Caco-2 (cell line): ENCODE data around the gene ADD2. TPM values are rescaled to one million over a fixed set of nuclear protein-coding genes. Genes with fewer than 3 reads are reported as not detected.

Source experiments
- BruUV-seq: library from RNA; stranded (reverse); fragments of 400-500 nt; replicated peaks from 2 replicates; lab custom pipeline; 2021; lab: Mats Ljungman, UMichigan
- CTCF ChIA-PET: fragments of 300-600 bp; sonication (Branson Sonifier 250); formaldehyde crosslinking; loops from one replicate; lab custom pipeline; 2022; ENCODE audit warnings: antibody characterized with exemption; lab: Charles Lee
- POLR2A ChIA-PET: fragments of 300-600 bp; sonication (Branson Sonifier 250); formaldehyde crosslinking; loops from one replicate; lab custom pipeline; 2022; ENCODE audit warnings: antibody characterized with exemption; lab: Charles Lee
- DNase-seq, 2 experiments: peaks; one replicate each; pipeline versions ENCODE4 v3.0.0 to v3.0.0-alpha.2; 2020 to 2022
- H3K27me3 ChIP-seq: replicated peaks from 2 replicates; pipeline ENCODE4 v1.6.0; 2011; ENCODE audit warnings: low read length; ENCODE audit not compliant: control insufficient read depth, insufficient read depth
- H3K36me3 ChIP-seq: 2 replicates; pipeline ENCODE4 v1.5.1; 2011; ENCODE audit warnings: low read length; ENCODE audit not compliant: control insufficient read depth, insufficient read depth
- H3K4me1 ChIP-seq: fragments of 250-450 bp; sonication (Bioruptor Pico); 2 replicates; pipeline ENCODE4 v1.5.1; 2020; ENCODE audit warnings: mild to moderate bottlenecking
- H3K4me3 ChIP-seq: 2 replicates; pipeline ENCODE4 v1.5.1; 2011; ENCODE audit warnings: low read depth, mild to moderate bottlenecking, control low read depth, low read length
- H3K9me3 ChIP-seq: fragments of 250-450 bp; sonication (Bioruptor Pico); 2 replicates; pipeline ENCODE4 v1.5.1; 2020; ENCODE audit warnings: mild to moderate bottlenecking, moderate library complexity
- H3K27ac Mint-ChIP-seq: one replicate; pipeline ENCODE4 v1.8.0; 2022; ENCODE audit warnings: mixed read lengths; ENCODE audit not compliant: unreplicated experiment
- H3K27me3 Mint-ChIP-seq: one replicate; pipeline ENCODE4 v1.8.0; 2022; ENCODE audit warnings: mixed read lengths; ENCODE audit not compliant: insufficient read depth, unreplicated experiment
- H3K36me3 Mint-ChIP-seq: one replicate; pipeline ENCODE4 v1.8.0; 2022; ENCODE audit warnings: mild to moderate bottlenecking, mixed read lengths; ENCODE audit not compliant: insufficient read depth, unreplicated experiment
- H3K4me1 Mint-ChIP-seq: one replicate; pipeline ENCODE4 v1.8.0; 2022; ENCODE audit warnings: low read depth, mixed read lengths; ENCODE audit not compliant: unreplicated experiment
- H3K4me3 Mint-ChIP-seq: one replicate; pipeline ENCODE4 v1.8.0; 2022; ENCODE audit warnings: mild to moderate bottlenecking, moderate library complexity, mixed read lengths; ENCODE audit not compliant: unreplicated experiment
- H3K9me3 Mint-ChIP-seq: one replicate; pipeline ENCODE4 v1.8.0; 2022; ENCODE audit warnings: mixed read lengths; ENCODE audit not compliant: unreplicated experiment
- CTCF ChIP-seq, 2 experiments: fragments of 200-600 bp in 1 of 2; IDR thresholded peaks; 1 replicate in 1 of 2; 2 replicates in 1 of 2; pipeline versions ENCODE4 v1.5.1 to v1.8.0; 2011 to 2022; ENCODE audit warnings: antibody characterized with exemption in 1 of 2, control low read depth in 1 of 2, inconsistent platforms in 1 of 2, low read depth in 1 of 2, low read length in 1 of 2, mild to moderate bottlenecking in 1 of 2, moderate library complexity in 1 of 2; ENCODE audit not compliant: insufficient read depth in 1 of 2, severe bottlenecking in 1 of 2, unreplicated experiment in 1 of 2
- intact Hi-C: fragments of 100-400 bp; cut with micrococcal nuclease; formaldehyde crosslinking; loops from one replicate; pipeline ENCODE4 v1.10.0; 2022; ENCODE audit not compliant: unreplicated experiment
- total RNA-seq: library from RNA; stranded (reverse); gene quantifications from 2 replicates; pipeline ENCODE4 v1.2.3, GENCODE V29; 2022

ADD2 gene
- total RNA-seq, 1 experiment from 2014 or later, result not detected

- peaks cover 10% of the 10 kb centered on the region for H3K9me3 Mint-ChIP-seq
- no peak overlapping the region for H3K27ac Mint-ChIP-seq
- intact Hi-C loops, result loop anchor here (1.0 to 10.0 kb wide), 3 partner anchors 94 to 345 kb away; partner anchors contain the start of gene TGFA
- POLR2A ChIA-PET, result no interaction called here
- TF ChIP-seq CTCF (IDR thresholded peaks at IDR 0.05; ENCODE audit: insufficient read depth in 1 of 2, low read depth in 1 of 2, low read length in 1 of 2, severe bottlenecking in 1 of 2, unreplicated experiment in 1 of 2), result no peak
- no TSS peak for BruUV-seq
- H3K27me3 ChIP-seq, result no peaks in the 10 kb centered on the region
- CTCF ChIA-PET, result interaction anchor here (1.0 kb wide), 1 partner anchor 9 kb away, joined by 3 read pairs; no protein-coding TSS in a partner anchor
- H3K27me3 Mint-ChIP-seq, result peaks cover 10% of the 10 kb centered on the region
- H3K4me3 Mint-ChIP-seq, result no peak overlapping the region
- no peaks in the 10 kb centered on the region for H3K36me3 ChIP-seq
- 0 out of 2 replicates have a peak, but pooled peaks cover 2% of the 10 kb centered on the region for H3K9me3 ChIP-seq
- no peaks in the 10 kb centered on the region for H3K4me1 ChIP-seq
- no peaks in the 10 kb centered on the region for H3K36me3 Mint-ChIP-seq
- no peaks in the 10 kb centered on the region for H3K4me1 Mint-ChIP-seq
- DNase-seq, result no peak
- H3K4me3 ChIP-seq, result no peak overlapping the region
Measured at GRCh38 chr2:70648961-70649360, 119.0 kb downstream of the ADD2 start.

DNA sequence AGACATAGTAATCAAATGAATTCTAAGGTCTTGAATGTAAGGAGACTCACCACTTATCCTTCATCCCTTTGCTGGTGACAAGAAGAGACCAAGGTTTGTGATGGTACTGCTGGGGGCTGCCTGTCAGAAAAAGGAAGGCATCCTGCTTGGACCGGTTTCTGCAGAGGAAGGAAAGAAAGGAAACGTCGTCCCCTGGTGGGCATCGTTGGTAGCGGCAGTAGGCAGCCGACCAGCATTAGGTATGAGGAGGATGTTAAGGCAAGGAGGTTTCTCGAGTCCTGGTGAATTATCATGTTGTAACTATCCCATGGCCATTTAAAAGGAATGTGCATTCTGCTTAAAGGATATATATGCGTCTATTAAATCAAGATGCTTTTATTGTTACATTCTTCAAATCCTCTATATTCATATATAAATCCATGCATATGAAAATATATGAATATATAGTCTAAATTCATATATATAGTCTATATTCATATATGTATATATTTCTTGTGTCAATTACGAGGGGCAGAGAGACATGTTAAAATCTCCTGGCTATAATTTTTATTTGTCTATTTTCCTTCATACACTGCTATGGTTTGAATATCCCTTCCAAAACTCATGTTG is 120.0 kb downstream of the ADD2 start:
- peaks cover 10% of the 10 kb centered on the region for H3K9me3 Mint-ChIP-seq
- Histone ChIP-seq H3K36me3 (no peaks in the 10 kb centered on the region), H3K9me3 (0 out of 2 replicates have a peak, but pooled peaks cover 2% of the 10 kb centered on the region), H3K4me1 (no peaks in the 10 kb centered on the region), H3K4me3 (no peak overlapping the region), H3K27me3 (no peaks in the 10 kb centered on the region)
- ChIA-PET POLR2A (no interaction called here), CTCF (interaction anchor here (5.6 kb wide), 1 partner anchor 345 kb away, joined by 38 read pairs; the partner anchor contains the start of gene FAM136A)
- intact Hi-C loops, result loop anchor here (1.0 to 10.0 kb wide), 3 partner anchors 93 to 344 kb away; partner anchors contain the start of gene TGFA
- H3K4me1 Mint-ChIP-seq, result no peaks in the 10 kb centered on the region
- no peak overlapping the region for H3K27ac Mint-ChIP-seq
- peak; percentile 95 to 98 for TF ChIP-seq CTCF (IDR thresholded peaks at IDR 0.05; ENCODE audit: insufficient read depth in 1 of 2, low read depth in 1 of 2, low read length in 1 of 2, severe bottlenecking in 1 of 2, unreplicated experiment in 1 of 2)
- H3K36me3 Mint-ChIP-seq, result no peaks in the 10 kb centered on the region
- no TSS peak for BruUV-seq
- peaks cover 12% of the 10 kb centered on the region for H3K27me3 Mint-ChIP-seq
- no peak overlapping the region for H3K4me3 Mint-ChIP-seq
- peak; percentile 72 to 83 for DNase-seq

GRCh38 chr2:70646420-70646818 is 121.6 kb downstream of the ADD2 start:
- BruUV-seq, result no TSS peak
- no peaks in the 10 kb centered on the region for H3K36me3 Mint-ChIP-seq
- Histone ChIP-seq H3K9me3 (0 out of 2 replicates have a peak, but pooled peaks cover under 1% of the 10 kb centered on the region), H3K36me3 (no peaks in the 10 kb centered on the region), H3K4me3 (no peak overlapping the region), H3K27me3 (no peaks in the 10 kb centered on the region), H3K4me1 (no peaks in the 10 kb centered on the region)
- H3K27ac Mint-ChIP-seq, result no peak overlapping the region
- no peak overlapping the region for H3K4me3 Mint-ChIP-seq
- intact Hi-C loops, result loop anchor here (10.0 kb wide), 1 partner anchor 92 kb away; the partner anchor contains the start of gene TGFA
- ChIA-PET CTCF (interaction anchor here (5.6 kb wide), 1 partner anchor 343 kb away, joined by 38 read pairs; the partner anchor contains the start of gene FAM136A), POLR2A (interaction anchor here (1.0 kb wide), 1 partner anchor 342 kb away, joined by 3 read pairs; no protein-coding TSS in a partner anchor)
- peaks cover 8% of the 10 kb centered on the region for H3K27me3 Mint-ChIP-seq
- peaks cover 2% of the 10 kb centered on the region for H3K9me3 Mint-ChIP-seq
- DNase-seq, result no peak
- no peaks in the 10 kb centered on the region for H3K4me1 Mint-ChIP-seq
- TF ChIP-seq CTCF (IDR thresholded peaks at IDR 0.05; ENCODE audit: insufficient read depth in 1 of 2, low read depth in 1 of 2, low read length in 1 of 2, severe bottlenecking in 1 of 2, unreplicated experiment in 1 of 2), result no peak
